ENCODE data around the gene BAIAP2L1. TPM values are rescaled to one million over a fixed set of nuclear protein-coding genes. Genes with fewer than 3 reads are reported as not detected.

Gene BAIAP2L1
- total RNA-seq, 1 donor from 2014 or later = 10.9 TPM

DNA sequence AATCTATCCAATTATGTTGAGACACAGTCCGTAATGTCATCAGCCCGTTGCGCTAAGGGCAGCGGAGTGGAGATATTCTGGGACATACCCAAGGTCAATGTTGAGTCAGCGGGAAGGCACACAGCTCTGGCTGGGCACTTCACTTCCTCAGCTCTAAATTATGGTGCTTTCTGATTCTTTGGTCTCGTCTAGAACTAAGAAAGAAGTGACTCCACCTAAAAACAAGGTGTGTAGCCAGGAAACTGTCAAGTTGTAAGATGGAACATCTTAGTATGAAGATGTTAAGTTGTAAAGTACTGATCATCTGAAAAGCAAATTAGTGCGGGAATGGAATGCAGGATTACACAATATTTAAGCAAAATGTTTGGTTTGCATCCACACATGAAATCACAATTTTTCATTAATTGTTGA is 43.1 kb downstream of the BAIAP2L1 start:
- TF ChIP-seq CTCF (IDR thresholded peaks at IDR 0.05) = no peak
- no peaks in the 10 kb centered on the region for H3K36me3 Mint-ChIP-seq (ENCODE audit: unreplicated experiment)
- H3K9me3 Mint-ChIP-seq (ENCODE audit: unreplicated experiment) = no peaks in the 10 kb centered on the region
- DNase-seq (ENCODE audit: extremely low spot score, unreplicated experiment) = no peak
- H3K4me3 Mint-ChIP-seq (ENCODE audit: unreplicated experiment) = no peak overlapping the region
- H3K27me3 Mint-ChIP-seq (ENCODE audit: unreplicated experiment) = no peaks in the 10 kb centered on the region
- peak overlapping the region; percentile 56 for H3K27ac Mint-ChIP-seq (ENCODE audit: unreplicated experiment)
- H3K4me1 Mint-ChIP-seq (ENCODE audit: unreplicated experiment) = peaks cover 44% of the 10 kb centered on the region

GRCh38 chr7:98355250-98355538 is 45.7 kb downstream of the BAIAP2L1 start:
- Mint-ChIP-seq H3K9me3 (ENCODE audit: unreplicated experiment) (no peaks in the 10 kb centered on the region), H3K4me1 (ENCODE audit: unreplicated experiment) (peaks cover 47% of the 10 kb centered on the region), H3K4me3 (ENCODE audit: unreplicated experiment) (no peak overlapping the region), H3K27me3 (ENCODE audit: unreplicated experiment) (no peaks in the 10 kb centered on the region), H3K27ac (ENCODE audit: unreplicated experiment) (peak overlapping the region; percentile 91), H3K36me3 (ENCODE audit: unreplicated experiment) (peaks cover 2% of the 10 kb centered on the region)
- no peak for TF ChIP-seq CTCF (IDR thresholded peaks at IDR 0.05)
- DNase-seq (ENCODE audit: extremely low spot score, unreplicated experiment) = no peak

- Mint-ChIP-seq H3K27ac (ENCODE audit: unreplicated experiment) (peak overlapping the region; percentile 91), H3K4me3 (ENCODE audit: unreplicated experiment) (peak overlapping the region; percentile 39), H3K36me3 (ENCODE audit: unreplicated experiment) (peaks cover 2% of the 10 kb centered on the region), H3K4me1 (ENCODE audit: unreplicated experiment) (peaks cover 46% of the 10 kb centered on the region), H3K27me3 (ENCODE audit: unreplicated experiment) (no peaks in the 10 kb centered on the region), H3K9me3 (ENCODE audit: unreplicated experiment) (no peaks in the 10 kb centered on the region)
- no peak for DNase-seq (ENCODE audit: extremely low spot score, unreplicated experiment)
- no peak for TF ChIP-seq CTCF (IDR thresholded peaks at IDR 0.05)
Measured at GRCh38 chr7:98354511-98355249, 46.2 kb downstream of the BAIAP2L1 start.

GRCh38 chr7:98354052-98354451 is 46.8 kb downstream of the BAIAP2L1 start:
- no peaks in the 10 kb centered on the region for H3K27me3 Mint-ChIP-seq (ENCODE audit: unreplicated experiment)
- peak overlapping the region; percentile 91 for H3K27ac Mint-ChIP-seq (ENCODE audit: unreplicated experiment)
- no peak for DNase-seq (ENCODE audit: extremely low spot score, unreplicated experiment)
- TF ChIP-seq CTCF (IDR thresholded peaks at IDR 0.05) = no peak
- H3K4me1 Mint-ChIP-seq (ENCODE audit: unreplicated experiment) = peaks cover 45% of the 10 kb centered on the region
- peaks cover 2% of the 10 kb centered on the region for H3K36me3 Mint-ChIP-seq (ENCODE audit: unreplicated experiment)
- H3K9me3 Mint-ChIP-seq (ENCODE audit: unreplicated experiment) = no peaks in the 10 kb centered on the region
- H3K4me3 Mint-ChIP-seq (ENCODE audit: unreplicated experiment) = peak overlapping the region; percentile 39

- Mint-ChIP-seq H3K9me3 (ENCODE audit: unreplicated experiment) (no peaks in the 10 kb centered on the region), H3K27me3 (ENCODE audit: unreplicated experiment) (no peaks in the 10 kb centered on the region), H3K4me3 (ENCODE audit: unreplicated experiment) (no peak overlapping the region), H3K4me1 (ENCODE audit: unreplicated experiment) (peaks cover 38% of the 10 kb centered on the region), H3K36me3 (ENCODE audit: unreplicated experiment) (peaks cover 2% of the 10 kb centered on the region), H3K27ac (ENCODE audit: unreplicated experiment) (peak overlapping the region; percentile 83)
- TF ChIP-seq CTCF (IDR thresholded peaks at IDR 0.05) = no peak
- no peak for DNase-seq (ENCODE audit: extremely low spot score, unreplicated experiment)
Measured at GRCh38 chr7:98352621-98353020, 48.3 kb downstream of the BAIAP2L1 start.
